HCT116 (cell line): Measurements from ENCODE around the gene C9orf78. TPM values are rescaled to one million over a fixed set of nuclear protein-coding genes. Genes with fewer than 3 reads are reported as not detected.

ENCODE experiments used
- ATAC-seq: fragments of 200-7000 bp; cut with Tn5 transposase; 2 replicates; pipeline ENCODE4 v1.9.1; 2020; ENCODE audit warnings: mild to moderate bottlenecking, moderate library complexity
- BruUV-seq: library from RNA; stranded (reverse); fragments of 400-500 nt; replicated peaks from 2 replicates; lab custom pipeline; 2021; lab: Mats Ljungman, UMichigan
- CTCF ChIA-PET: fragments of 300-600 bp; sonication (Branson Sonifier 250); formaldehyde crosslinking; loops from one replicate; lab custom pipeline; 2021; ENCODE audit warnings: antibody characterized with exemption; lab: Charles Lee
- POLR2A ChIA-PET: fragments of 300-600, 350-600 bp; sonication (Branson Sonifier 250); formaldehyde crosslinking; loops from one replicate; lab custom pipeline; 2021; ENCODE audit warnings: antibody characterized with exemption; lab: Charles Lee
- RAD21 ChIA-PET, 2 experiments: fragments of 300-600 bp; sonication (Branson Sonifier 250); formaldehyde crosslinking; loops; one replicate each; lab custom pipeline; 2023; ENCODE audit warnings: low total read pairs in 2 of 2; ENCODE audit not compliant: uncharacterized antibody in 2 of 2, unreplicated experiment in 2 of 2, low non-redundant PET in 1 of 2; lab: Charles Lee
- DNase-seq: peaks from one replicate; pipeline ENCODE4 v3.0.0-alpha.2; 2010; ENCODE audit warnings: low read depth, low spot score
- H2AFZ ChIP-seq: fragments of 200-600 bp; shearing (Covaris generic), sonication (generic); 2 replicates; pipeline ENCODE4 v1.6.1; 2017; ENCODE audit warnings: low read depth, mixed run types, mixed read lengths, antibody characterized with exemption, low read length; ENCODE audit not compliant: poor library complexity, severe bottlenecking
- H3K27ac ChIP-seq: 2 replicates; pipeline ENCODE4 v1.5.1; 2012; ENCODE audit warnings: low read depth, low read length
- H3K27me3 ChIP-seq: fragments of 200-600 bp; sonication (generic); 2 replicates; pipeline ENCODE4 v1.6.1; 2016; ENCODE audit warnings: mixed run types, low read length, mixed read lengths; ENCODE audit not compliant: insufficient read depth
- H3K36me3 ChIP-seq, 2 experiments: fragments of 200-500 bp in 1 of 2; fragments of 200-600 bp in 1 of 2; sonication (Bioruptor generic) in 1 of 2; sonication (generic) in 1 of 2; 2 replicates each; pipeline versions ENCODE4 v1.5.1 to v1.6.1; 2014 to 2016; ENCODE audit warnings: low read length in 2 of 2, inconsistent platforms in 1 of 2, mixed read lengths in 1 of 2, mixed run types in 1 of 2; ENCODE audit not compliant: insufficient read depth in 2 of 2, control insufficient read depth in 1 of 2
- H3K4me1 ChIP-seq, 2 experiments: fragments of 200-600 bp in 1 of 2; sonication (generic) in 1 of 2; 2 replicates each; pipeline versions ENCODE4 v1.5.1 to v1.6.1; 2012 to 2017; ENCODE audit warnings: low read length in 2 of 2, inconsistent platforms in 1 of 2, mild to moderate bottlenecking in 1 of 2, mixed read lengths in 1 of 2, mixed run types in 1 of 2, moderate library complexity in 1 of 2; ENCODE audit not compliant: insufficient read depth in 2 of 2, control insufficient read depth in 1 of 2
- H3K4me2 ChIP-seq: fragments of 200-600 bp; sonication (generic); 2 replicates; pipeline ENCODE4 v1.6.1; 2017; ENCODE audit warnings: mixed run types, low read length, mixed read lengths
- H3K4me3 ChIP-seq, 2 experiments: fragments of 200-600 bp in 1 of 2; sonication (generic) in 1 of 2; replicated peaks in 1 of 2; 2 replicates each; pipeline ENCODE4 v1.5.1; 2011 to 2016; ENCODE audit warnings: low read length in 2 of 2, control low read depth in 1 of 2, low read depth in 1 of 2, mild to moderate bottlenecking in 1 of 2, mixed read lengths in 1 of 2, mixed run types in 1 of 2
- H3K79me2 ChIP-seq: fragments of 200-600 bp; sonication (generic); 2 replicates; pipeline ENCODE4 v1.6.1; 2017; ENCODE audit warnings: mild to moderate bottlenecking, mixed run types, low read length, moderate library complexity, mixed read lengths; ENCODE audit not compliant: insufficient read depth
- H3K9ac ChIP-seq: fragments of 200-600 bp; sonication (generic); 2 replicates; pipeline ENCODE4 v1.6.1; 2016; ENCODE audit warnings: low read length, mixed read lengths
- H3K9me2 ChIP-seq: fragments of 200-600 bp; sonication (generic), shearing (Covaris generic); 2 replicates; pipeline ENCODE4 v1.6.1; 2017; ENCODE audit warnings: mixed run types, mild to moderate bottlenecking, moderate library complexity; ENCODE audit not compliant: insufficient read depth
- H3K9me3 ChIP-seq, 2 experiments: fragments of 200-500 bp in 1 of 2; fragments of 200-600 bp in 1 of 2; sonication (Bioruptor generic) in 1 of 2; sonication (generic) in 1 of 2; 2 replicates each; pipeline ENCODE4 v1.6.1; 2014 to 2017; ENCODE audit warnings: low read length in 2 of 2, mixed read lengths in 2 of 2, inconsistent platforms in 1 of 2, low read depth in 1 of 2, mild to moderate bottlenecking in 1 of 2, mixed run types in 1 of 2, moderate library complexity in 1 of 2; ENCODE audit not compliant: control insufficient read depth in 1 of 2, insufficient read depth in 1 of 2
- H4K20me1 ChIP-seq: fragments of 200-600 bp; sonication (generic), shearing (Covaris generic); 2 replicates; pipeline ENCODE4 v1.6.1; 2017; ENCODE audit warnings: mixed run types, mild to moderate bottlenecking, moderate library complexity; ENCODE audit not compliant: insufficient read depth
- CBX3 ChIP-seq: IDR thresholded peaks from 2 replicates; pipeline ENCODE4 v1.6.1; 2012; ENCODE audit warnings: low read depth
- CEBPB ChIP-seq: IDR thresholded peaks from 2 replicates; pipeline ENCODE4 v1.6.1; 2012; ENCODE audit warnings: low read depth
- EZH2 ChIP-seq: fragments of 200-600 bp; sonication (generic); IDR thresholded peaks from 2 replicates; pipeline ENCODE4 v1.6.1; 2017; ENCODE audit warnings: antibody characterized with exemption, mixed run types
- EZH2phosphoT487 ChIP-seq: fragments of 200-600 bp; IDR thresholded peaks from 2 replicates; pipeline ENCODE4 v1.6.1; 2018; ENCODE audit warnings: antibody characterized with exemption, borderline replicate concordance
- FOSL1 ChIP-seq: IDR thresholded peaks from 2 replicates; pipeline ENCODE4 v1.6.1; 2012; ENCODE audit warnings: low read depth
- JUND ChIP-seq: IDR thresholded peaks from 2 replicates; pipeline ENCODE4 v1.6.1; 2012
- POLR2AphosphoS5 ChIP-seq: IDR thresholded peaks from 2 replicates; pipeline ENCODE4 v1.6.1; 2011; ENCODE audit warnings: mild to moderate bottlenecking, low read depth, low read length, moderate library complexity
- SIN3A ChIP-seq: IDR thresholded peaks from 2 replicates; pipeline ENCODE4 v1.6.1; 2012; ENCODE audit warnings: low read depth
- SP1 ChIP-seq: IDR thresholded peaks from 2 replicates; pipeline ENCODE4 v1.6.1; 2012; ENCODE audit warnings: low read depth
- TCF7L2 ChIP-seq: IDR thresholded peaks from 2 replicates; pipeline ENCODE4 v1.7.0; 2011; ENCODE audit warnings: borderline replicate concordance, inconsistent platforms; ENCODE audit not compliant: insufficient read depth, insufficient read length; ENCODE audit errors: extremely low read depth
- intact Hi-C: fragments of 100-400 bp; cut with micrococcal nuclease; formaldehyde crosslinking; loops from 2 replicates; pipeline ENCODE4 v1.10.0; 2022
- total RNA-seq: library from RNA; stranded (reverse); gene quantifications from one replicate; pipeline ENCODE4 v1.2.1, GENCODE V29; 2021; ENCODE audit not compliant: unreplicated experiment
- TF ChIP-seq, protein P1 (sequence below): IDR thresholded peaks from 2 replicates; pipeline ENCODE4 v1.6.1; 2012; ENCODE audit warnings: low read depth
- TF ChIP-seq, protein P2 (sequence below): IDR thresholded peaks from 2 replicates; pipeline ENCODE4 v1.6.1; 2012
- TF ChIP-seq, protein P3 (sequence below): IDR thresholded peaks from 2 replicates; pipeline ENCODE4 v1.6.1; 2012

The C9orf78 gene
- total RNA-seq, 1 experiment from 2014 or later: 41.4 TPM

DNA sequence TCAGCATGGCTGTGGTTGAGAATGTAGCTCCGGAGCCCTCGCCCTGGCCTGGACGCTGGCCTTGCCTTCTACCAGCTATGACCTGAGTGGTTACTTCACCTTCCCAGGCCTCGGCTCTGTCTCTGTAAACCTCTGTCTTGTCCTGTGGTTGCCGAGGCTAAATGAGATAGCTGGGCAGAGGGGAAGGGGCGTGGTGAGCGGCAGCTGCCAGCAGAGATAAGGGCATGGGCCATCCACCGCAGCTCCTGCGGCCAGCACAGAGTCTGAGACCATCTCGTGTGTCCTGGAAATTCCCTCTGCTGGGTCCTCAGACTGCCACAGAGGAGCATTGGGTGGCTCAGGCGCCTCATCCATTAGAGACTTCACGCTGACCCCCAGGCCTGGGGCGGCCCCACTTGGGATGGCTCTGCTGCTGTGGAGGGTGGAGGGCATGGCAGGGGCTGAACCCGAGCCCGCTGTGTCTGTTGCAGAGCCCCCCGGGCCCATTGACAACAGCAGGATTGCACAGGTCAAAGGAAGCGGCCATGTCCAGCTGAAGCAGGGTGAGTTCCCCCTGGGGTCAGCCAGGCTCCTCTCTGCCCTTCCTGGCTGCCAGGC lies 44.1 kb upstream of the C9orf78 start:
- ChIA-PET POLR2A (no interaction called here), CTCF (no interaction called here), RAD21 (no interaction called here)
- TF ChIP-seq POLR2AphosphoS5 (no peak), EZH2 (no peak), JUND (no peak), SIN3A (no peak), CEBPB (no peak), FOSL1 (no peak), TCF7L2 (no peak), SP1 (no peak), CBX3 (no peak), EZH2phosphoT487 (no peak)
- TF ChIP-seq, protein P1, sequence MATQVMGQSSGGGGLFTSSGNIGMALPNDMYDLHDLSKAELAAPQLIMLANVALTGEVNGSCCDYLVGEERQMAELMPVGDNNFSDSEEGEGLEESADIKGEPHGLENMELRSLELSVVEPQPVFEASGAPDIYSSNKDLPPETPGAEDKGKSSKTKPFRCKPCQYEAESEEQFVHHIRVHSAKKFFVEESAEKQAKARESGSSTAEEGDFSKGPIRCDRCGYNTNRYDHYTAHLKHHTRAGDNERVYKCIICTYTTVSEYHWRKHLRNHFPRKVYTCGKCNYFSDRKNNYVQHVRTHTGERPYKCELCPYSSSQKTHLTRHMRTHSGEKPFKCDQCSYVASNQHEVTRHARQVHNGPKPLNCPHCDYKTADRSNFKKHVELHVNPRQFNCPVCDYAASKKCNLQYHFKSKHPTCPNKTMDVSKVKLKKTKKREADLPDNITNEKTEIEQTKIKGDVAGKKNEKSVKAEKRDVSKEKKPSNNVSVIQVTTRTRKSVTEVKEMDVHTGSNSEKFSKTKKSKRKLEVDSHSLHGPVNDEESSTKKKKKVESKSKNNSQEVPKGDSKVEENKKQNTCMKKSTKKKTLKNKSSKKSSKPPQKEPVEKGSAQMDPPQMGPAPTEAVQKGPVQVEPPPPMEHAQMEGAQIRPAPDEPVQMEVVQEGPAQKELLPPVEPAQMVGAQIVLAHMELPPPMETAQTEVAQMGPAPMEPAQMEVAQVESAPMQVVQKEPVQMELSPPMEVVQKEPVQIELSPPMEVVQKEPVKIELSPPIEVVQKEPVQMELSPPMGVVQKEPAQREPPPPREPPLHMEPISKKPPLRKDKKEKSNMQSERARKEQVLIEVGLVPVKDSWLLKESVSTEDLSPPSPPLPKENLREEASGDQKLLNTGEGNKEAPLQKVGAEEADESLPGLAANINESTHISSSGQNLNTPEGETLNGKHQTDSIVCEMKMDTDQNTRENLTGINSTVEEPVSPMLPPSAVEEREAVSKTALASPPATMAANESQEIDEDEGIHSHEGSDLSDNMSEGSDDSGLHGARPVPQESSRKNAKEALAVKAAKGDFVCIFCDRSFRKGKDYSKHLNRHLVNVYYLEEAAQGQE: no peak
- TF ChIP-seq, protein P2, sequence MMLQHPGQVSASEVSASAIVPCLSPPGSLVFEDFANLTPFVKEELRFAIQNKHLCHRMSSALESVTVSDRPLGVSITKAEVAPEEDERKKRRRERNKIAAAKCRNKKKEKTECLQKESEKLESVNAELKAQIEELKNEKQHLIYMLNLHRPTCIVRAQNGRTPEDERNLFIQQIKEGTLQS: no peak
- TF ChIP-seq, protein P3, sequence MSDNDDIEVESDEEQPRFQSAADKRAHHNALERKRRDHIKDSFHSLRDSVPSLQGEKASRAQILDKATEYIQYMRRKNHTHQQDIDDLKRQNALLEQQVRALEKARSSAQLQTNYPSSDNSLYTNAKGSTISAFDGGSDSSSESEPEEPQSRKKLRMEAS: no peak
- H3K79me2 ChIP-seq: no peaks in the 10 kb centered on the region
- no peaks in the 10 kb centered on the region for H3K9me3 ChIP-seq
- peaks cover 4 to 7% of the 10 kb centered on the region in 2 experiments; a peak in 3 of 4 replicates for H3K4me1 ChIP-seq
- H3K27ac ChIP-seq: no peak overlapping the region
- H3K27me3 ChIP-seq: no peaks in the 10 kb centered on the region
- intact Hi-C loops: no loop called here
- H3K9me2 ChIP-seq: no peaks in the 10 kb centered on the region
- DNase-seq (no peak), ATAC-seq (no peak)
- no TSS peak for BruUV-seq
- H2AFZ ChIP-seq: no peak overlapping the region
- no peaks in the 10 kb centered on the region for H3K36me3 ChIP-seq
- no peak overlapping the region for H3K9ac ChIP-seq
- no peak overlapping the region for H3K4me2 ChIP-seq
- no peak overlapping the region for H3K4me3 ChIP-seq
- H4K20me1 ChIP-seq: no peaks in the 10 kb centered on the region
